SK-N-SH (cell line): ENCODE results near the gene CHST6. TPM values are rescaled to one million over a fixed set of nuclear protein-coding genes. Genes with fewer than 3 reads are reported as not detected.

Experiments used
- CTCF ChIA-PET: fragments of 300-600, 350-600 bp; formaldehyde crosslinking; extraction: SDS; loops from one replicate; lab custom pipeline; 2021; lab: Yijun Ruan, JAX
- POLR2A ChIA-PET: fragments of 350-600 bp; sonication (Branson Sonifier 250); formaldehyde crosslinking; extraction: SDS; loops from one replicate; lab custom pipeline; 2020; ENCODE audit warnings: antibody characterized with exemption, inconsistent platforms; lab: Yijun Ruan, JAX
- DNase-seq: peaks from one replicate; pipeline ENCODE4 v3.0.0; 2012
- H2AFZ ChIP-seq: fragments of 200-600 bp; sonication (generic); 2 replicates; pipeline ENCODE4 v1.8.1; 2016; ENCODE audit warnings: antibody characterized with exemption, mild to moderate bottlenecking, low read depth
- H3F3A ChIP-seq: fragments of 200-600 bp; sonication (generic); replicated peaks from 2 replicates; pipeline ENCODE3; 2016; ENCODE audit warnings: antibody characterized with exemption, mild to moderate bottlenecking; ENCODE audit not compliant: insufficient read depth
- H3K27ac ChIP-seq, 2 experiments: fragments of 200-500 bp in 1 of 2; fragments of 200-600 bp in 1 of 2; sonication (Bioruptor generic) in 1 of 2; sonication (generic), shearing (Covaris generic) in 1 of 2; 2 replicates each; pipeline versions ENCODE4 v1.5.1 to v1.6.1; 2014 to 2016; ENCODE audit warnings: low read depth in 2 of 2, inconsistent platforms in 1 of 2, low read length in 1 of 2, mild to moderate bottlenecking in 1 of 2, mixed read lengths in 1 of 2
- H3K27me3 ChIP-seq: fragments of 200-600 bp; sonication (generic), shearing (Covaris generic); 2 replicates; pipeline ENCODE4 v1.6.1; 2016; ENCODE audit warnings: mixed run types; ENCODE audit not compliant: insufficient read depth
- H3K36me3 ChIP-seq, 2 experiments: fragments of 200-500 bp in 1 of 2; fragments of 200-600 bp in 1 of 2; sonication (Bioruptor generic) in 1 of 2; sonication (generic) in 1 of 2; replicated peaks in 1 of 2; 2 replicates each; pipeline versions ENCODE3 to v1.5.1; 2014 to 2016; ENCODE audit warnings: low read length in 1 of 2, mild to moderate bottlenecking in 1 of 2; ENCODE audit not compliant: insufficient read depth in 2 of 2, control insufficient read depth in 1 of 2
- H3K4me1 ChIP-seq, 2 experiments: fragments of 200-500 bp in 1 of 2; fragments of 200-600 bp in 1 of 2; sonication (Bioruptor generic) in 1 of 2; sonication (generic), shearing (Covaris generic) in 1 of 2; 2 replicates each; pipeline versions ENCODE4 v1.5.1 to v1.6.1; 2014 to 2016; ENCODE audit warnings: low read depth in 1 of 2, low read length in 1 of 2, mixed run types in 1 of 2; ENCODE audit not compliant: insufficient read depth in 2 of 2, control insufficient read depth in 1 of 2
- H3K4me2 ChIP-seq: fragments of 200-600 bp; sonication (generic), shearing (Covaris generic); 2 replicates; pipeline ENCODE4 v1.6.1; 2017; ENCODE audit warnings: mixed run types
- H3K4me3 ChIP-seq, 2 experiments: fragments of 200-500 bp in 1 of 2; fragments of 200-600 bp in 1 of 2; sonication (Bioruptor generic) in 1 of 2; sonication (generic), shearing (Covaris generic) in 1 of 2; 2 replicates each; pipeline versions ENCODE4 v1.5.1 to v1.8.1; 2014 to 2016; ENCODE audit warnings: low read depth in 2 of 2, inconsistent platforms in 1 of 2, low read length in 1 of 2, mild to moderate bottlenecking in 1 of 2, mixed read lengths in 1 of 2, moderate library complexity in 1 of 2
- H3K79me2 ChIP-seq: fragments of 200-600 bp; sonication (generic); 2 replicates; pipeline ENCODE4 v1.8.1; 2017; ENCODE audit warnings: mild to moderate bottlenecking; ENCODE audit not compliant: insufficient read depth
- H3K9ac ChIP-seq: fragments of 200-600 bp; sonication (generic); 2 replicates; pipeline ENCODE4 v1.6.1; 2017; ENCODE audit warnings: mixed run types
- H3K9me2 ChIP-seq: fragments of 200-600 bp; sonication (generic); 2 replicates; pipeline ENCODE4 v1.6.1; 2017; ENCODE audit warnings: mixed run types
- H3K9me3 ChIP-seq: fragments of 200-600 bp; sonication (generic); 2 replicates; pipeline ENCODE4 v1.6.1; 2017; ENCODE audit warnings: mixed run types, mild to moderate bottlenecking, moderate library complexity
- H4K20me1 ChIP-seq: fragments of 200-600 bp; sonication (generic); 2 replicates; pipeline ENCODE4 v1.6.1; 2017; ENCODE audit warnings: mild to moderate bottlenecking, mixed run types; ENCODE audit not compliant: insufficient read depth
- EP300 ChIP-seq, 2 experiments: IDR thresholded peaks; 2 replicates each; pipeline versions ENCODE4 v1.4.0 to v1.6.1; 2012; ENCODE audit warnings: borderline replicate concordance in 1 of 2, low read depth in 1 of 2, low read length in 1 of 2
- FOSL2 ChIP-seq: IDR thresholded peaks from 2 replicates; pipeline ENCODE4 v1.4.0; 2012; ENCODE audit warnings: low read depth, mild to moderate bottlenecking, moderate library complexity, borderline replicate concordance
- FOXJ3 ChIP-seq: sonication (generic); formaldehyde crosslinking; IDR thresholded peaks from 2 replicates; pipeline ENCODE4 v1.5.1; 2020; ENCODE audit warnings: mild to moderate bottlenecking, missing genetic modification reagents
- FOXM1 ChIP-seq: IDR thresholded peaks from 2 replicates; pipeline ENCODE4 v1.4.0; 2012; ENCODE audit warnings: low read depth, mild to moderate bottlenecking
- GABPA ChIP-seq: IDR thresholded peaks from 2 replicates; pipeline ENCODE4 v1.4.0; 2012; ENCODE audit warnings: low read depth, mild to moderate bottlenecking
- GATA2 ChIP-seq: sonication (generic); formaldehyde crosslinking; IDR thresholded peaks from 2 replicates; pipeline ENCODE4 v1.5.0; 2020; ENCODE audit warnings: mild to moderate bottlenecking, missing genetic modification reagents
- JUND ChIP-seq: IDR thresholded peaks from 2 replicates; pipeline ENCODE4 v1.4.0; 2012
- MEF2A ChIP-seq: IDR thresholded peaks from 2 replicates; pipeline ENCODE4 v1.4.0; 2012; ENCODE audit warnings: low read depth, borderline replicate concordance
- NFIC ChIP-seq: IDR thresholded peaks from 2 replicates; pipeline ENCODE4 v1.4.0; 2012; ENCODE audit warnings: borderline replicate concordance
- RAD21 ChIP-seq: IDR thresholded peaks from 2 replicates; pipeline ENCODE4 v1.6.1; 2012; ENCODE audit warnings: mild to moderate bottlenecking, low read length
- RCOR1 ChIP-seq: fragments of 150-350 bp; IDR thresholded peaks from 2 replicates; pipeline ENCODE4 v1.6.1; 2017; ENCODE audit warnings: antibody characterized with exemption, low read length
- RFX5 ChIP-seq: IDR thresholded peaks from 2 replicates; pipeline ENCODE4 v1.6.1; 2012; ENCODE audit warnings: mild to moderate bottlenecking, improper control_type of control experiment, low read length
- RXRA ChIP-seq: IDR thresholded peaks from 2 replicates; pipeline ENCODE4 v1.4.0; 2012; ENCODE audit warnings: low read depth, mild to moderate bottlenecking, borderline replicate concordance
- SIN3A ChIP-seq: IDR thresholded peaks from 2 replicates; pipeline ENCODE4 v1.6.1; 2012; ENCODE audit warnings: low read depth, mild to moderate bottlenecking, low read length, moderate library complexity, borderline replicate concordance
- SMC3 ChIP-seq: IDR thresholded peaks from 2 replicates; pipeline ENCODE4 v1.6.1; 2012; ENCODE audit warnings: low read depth, low read length, improper control_type of control experiment
- TCF12 ChIP-seq: IDR thresholded peaks from 2 replicates; pipeline ENCODE4 v1.4.0; 2012
- TEAD4 ChIP-seq: IDR thresholded peaks from 2 replicates; pipeline ENCODE4 v1.4.0; 2012; ENCODE audit warnings: mild to moderate bottlenecking, borderline replicate concordance; ENCODE audit not compliant: insufficient read depth
- YY1 ChIP-seq: IDR thresholded peaks from 2 replicates; pipeline ENCODE4 v1.4.0; 2012; ENCODE audit warnings: low read depth, mild to moderate bottlenecking
- WGBS: methylation state at CpG from one replicate; pipeline ENCODE4 v1.1.6; 2017; ENCODE audit warnings: low lambda C conversion rate; 5-methylcytosine and 5-hydroxymethylcytosine counted together
- polyA plus RNA-seq, 3 experiments: library from polyadenylated mRNA; depleted of rRNA; stranded (reverse); fragments of >200 nt; gene quantifications; 2 replicates each; pipeline ENCODE4 v1.2.3, GENCODE V29; 2012
- TF ChIP-seq, protein P1 (sequence below): IDR thresholded peaks from 2 replicates; pipeline ENCODE4 v1.4.0; 2012; ENCODE audit warnings: low read depth
- TF ChIP-seq, protein P2 (sequence below): IDR thresholded peaks from 2 replicates; pipeline ENCODE4 v1.6.1; 2012; ENCODE audit warnings: mild to moderate bottlenecking, low read depth, low read length, moderate library complexity
- TF ChIP-seq, protein P3 (sequence below): IDR thresholded peaks from 2 replicates; pipeline ENCODE4; 2012
- TF ChIP-seq, protein P4 (sequence below): fragments of 150-350 bp; IDR thresholded peaks from 2 replicates; pipeline ENCODE4 v1.6.1; 2017; ENCODE audit warnings: antibody characterized with exemption, low read length, low read depth, borderline replicate concordance

Gene CHST6
- polyA plus RNA-seq, 1 of the 3 experiments (the other 2 are of a cell fraction): 0.30 TPM

DNA sequence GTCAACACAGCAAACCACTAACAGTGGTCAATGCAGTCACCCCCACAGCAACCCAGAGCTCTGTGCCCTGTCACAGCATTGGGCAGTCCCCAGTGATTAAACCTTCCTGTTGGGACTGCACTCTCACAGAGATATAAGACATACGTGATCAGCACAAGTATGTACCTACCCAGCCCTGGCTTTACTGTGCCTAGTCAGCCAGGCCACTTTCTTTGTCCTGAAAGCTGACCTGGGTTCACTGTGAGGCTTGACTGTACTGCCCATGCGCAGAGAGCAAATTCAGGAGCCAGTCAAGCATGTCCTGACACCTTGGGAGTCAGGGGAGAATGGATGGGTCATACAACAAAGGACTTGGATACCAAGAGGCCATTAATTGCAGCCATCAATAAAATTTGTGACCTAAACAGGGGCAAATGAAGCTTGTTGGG, 19.8 kb downstream of the CHST6 start:
- CTCF ChIA-PET: interaction anchor here (0.8 to 1.4 kb wide), 3 partner anchors 10 to 42 kb away, joined by 4 to 6 read pairs (median 4); partner anchors contain the start of gene CFDP1
- H3K4me1 ChIP-seq: peaks cover 0 to 3% of the 10 kb centered on the region in 2 experiments; a peak in 1 of 4 replicates
- no peaks in the 10 kb centered on the region for H4K20me1 ChIP-seq
- 71% methylated on average over 1 of the region's 2 CpGs for WGBS
- DNase-seq: no peak
- no peaks in the 10 kb centered on the region for H3K9me3 ChIP-seq
- POLR2A ChIA-PET: no interaction called here
- H2AFZ ChIP-seq: no peak overlapping the region
- no peaks in the 10 kb centered on the region for H3K36me3 ChIP-seq
- H3K4me2 ChIP-seq: no peak overlapping the region
- H3K9me2 ChIP-seq: no peaks in the 10 kb centered on the region
- no peaks in the 10 kb centered on the region for H3F3A ChIP-seq
- no peak overlapping the region for H3K4me3 ChIP-seq
- H3K27ac ChIP-seq: no peak overlapping the region
- H3K79me2 ChIP-seq: no peaks in the 10 kb centered on the region
- no peaks in the 10 kb centered on the region for H3K27me3 ChIP-seq
- no peak overlapping the region for H3K9ac ChIP-seq
- no peak for TF ChIP-seq GABPA
- no peak for TF ChIP-seq RFX5
- no peak for TF ChIP-seq SMC3
- no peak for TF ChIP-seq NFIC
- TF ChIP-seq RCOR1: no peak
- TF ChIP-seq, protein P1, sequence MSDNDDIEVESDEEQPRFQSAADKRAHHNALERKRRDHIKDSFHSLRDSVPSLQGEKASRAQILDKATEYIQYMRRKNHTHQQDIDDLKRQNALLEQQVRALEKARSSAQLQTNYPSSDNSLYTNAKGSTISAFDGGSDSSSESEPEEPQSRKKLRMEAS: no peak
- no peak for TF ChIP-seq TEAD4
- no peak for TF ChIP-seq RAD21

DNA sequence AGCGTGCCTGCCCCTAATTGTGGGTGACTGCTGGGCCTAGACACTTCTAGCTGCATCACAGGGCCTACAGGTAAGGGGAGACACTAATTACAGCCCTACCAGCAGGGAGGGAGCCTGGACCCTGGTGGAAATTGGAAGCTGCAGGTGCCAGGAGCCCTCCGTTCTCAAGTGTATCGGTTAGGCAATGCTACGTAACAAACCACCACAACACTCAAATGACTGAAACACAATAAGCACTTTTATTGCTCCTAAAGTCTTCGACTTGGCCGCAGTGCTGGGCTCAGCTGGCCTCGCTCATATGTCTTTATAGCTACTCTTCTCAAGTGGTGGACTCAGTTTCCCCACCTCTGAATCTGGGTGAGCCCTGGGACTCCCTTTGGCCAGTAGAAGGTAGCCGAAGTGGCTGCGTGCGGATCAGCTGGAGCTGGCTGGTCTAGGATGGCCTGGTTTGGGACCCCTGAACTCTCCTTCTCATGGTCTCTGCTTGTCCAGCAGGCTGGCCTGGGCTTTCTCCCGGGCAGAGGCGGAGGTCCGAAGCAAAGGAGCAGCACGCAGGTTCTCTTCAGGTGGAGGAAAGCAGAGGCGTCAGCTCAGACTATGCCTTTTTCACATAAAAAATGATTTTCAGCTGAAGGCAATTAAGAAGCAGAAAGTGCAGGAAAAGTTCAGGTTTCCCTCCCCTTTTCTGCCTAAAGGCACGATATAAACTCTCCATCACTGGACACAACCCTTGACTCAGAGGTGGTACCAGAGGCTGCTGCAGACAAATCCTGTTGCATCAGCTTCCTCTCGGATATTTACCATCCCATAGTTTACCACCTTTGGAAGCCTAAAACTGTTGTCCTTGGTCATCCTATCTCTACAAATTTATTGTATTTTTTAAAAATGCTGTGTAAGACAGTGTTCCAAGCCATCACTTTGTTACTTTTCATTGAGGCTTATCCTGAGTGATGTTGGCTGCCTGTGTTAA, 22.0 kb downstream of the CHST6 start:
- no peaks in the 10 kb centered on the region for H3K9me3 ChIP-seq
- POLR2A ChIA-PET: no interaction called here
- H3K27me3 ChIP-seq: no peaks in the 10 kb centered on the region
- no peak overlapping the region for H2AFZ ChIP-seq
- H3K9ac ChIP-seq: no peak overlapping the region
- no peak for DNase-seq
- H3K4me3 ChIP-seq: no peak overlapping the region
- no peaks in the 10 kb centered on the region for H3K36me3 ChIP-seq
- CTCF ChIA-PET: interaction anchor here (0.9 to 5.4 kb wide), 19 partner anchors 8 to 290 kb away, joined by 3 to 40 read pairs (median 7); partner anchors contain the start of genes ADAT1, CHST6, GABARAPL2 and TMEM170A
- 90% methylated on average over 13 of the region's 17 CpGs for WGBS
- H4K20me1 ChIP-seq: no peaks in the 10 kb centered on the region
- H3F3A ChIP-seq: no peaks in the 10 kb centered on the region
- no peak overlapping the region for H3K4me2 ChIP-seq
- no peaks in the 10 kb centered on the region for H3K9me2 ChIP-seq
- no peak overlapping the region for H3K27ac ChIP-seq
- H3K4me1 ChIP-seq: peaks cover 0 to 3% of the 10 kb centered on the region in 2 experiments; a peak in 1 of 4 replicates
- H3K79me2 ChIP-seq: no peaks in the 10 kb centered on the region
- TF ChIP-seq MEF2A (no peak), GABPA (no peak), JUND (no peak), TCF12 (no peak), SIN3A (no peak), FOXM1 (no peak), RFX5 (no peak), FOSL2 (no peak), GATA2 (CRISPR knock-in tag) (no peak), RXRA (no peak), RAD21 (no peak), YY1 (no peak), FOXJ3 (CRISPR knock-in tag) (no peak), SMC3 (no peak), EP300 (IDR thresholded peaks at IDR 0.05; ENCODE audit: borderline replicate concordance in 1 of 2, low read depth in 1 of 2, low read length in 1 of 2) (no peak)
- TF ChIP-seq, protein P2, sequence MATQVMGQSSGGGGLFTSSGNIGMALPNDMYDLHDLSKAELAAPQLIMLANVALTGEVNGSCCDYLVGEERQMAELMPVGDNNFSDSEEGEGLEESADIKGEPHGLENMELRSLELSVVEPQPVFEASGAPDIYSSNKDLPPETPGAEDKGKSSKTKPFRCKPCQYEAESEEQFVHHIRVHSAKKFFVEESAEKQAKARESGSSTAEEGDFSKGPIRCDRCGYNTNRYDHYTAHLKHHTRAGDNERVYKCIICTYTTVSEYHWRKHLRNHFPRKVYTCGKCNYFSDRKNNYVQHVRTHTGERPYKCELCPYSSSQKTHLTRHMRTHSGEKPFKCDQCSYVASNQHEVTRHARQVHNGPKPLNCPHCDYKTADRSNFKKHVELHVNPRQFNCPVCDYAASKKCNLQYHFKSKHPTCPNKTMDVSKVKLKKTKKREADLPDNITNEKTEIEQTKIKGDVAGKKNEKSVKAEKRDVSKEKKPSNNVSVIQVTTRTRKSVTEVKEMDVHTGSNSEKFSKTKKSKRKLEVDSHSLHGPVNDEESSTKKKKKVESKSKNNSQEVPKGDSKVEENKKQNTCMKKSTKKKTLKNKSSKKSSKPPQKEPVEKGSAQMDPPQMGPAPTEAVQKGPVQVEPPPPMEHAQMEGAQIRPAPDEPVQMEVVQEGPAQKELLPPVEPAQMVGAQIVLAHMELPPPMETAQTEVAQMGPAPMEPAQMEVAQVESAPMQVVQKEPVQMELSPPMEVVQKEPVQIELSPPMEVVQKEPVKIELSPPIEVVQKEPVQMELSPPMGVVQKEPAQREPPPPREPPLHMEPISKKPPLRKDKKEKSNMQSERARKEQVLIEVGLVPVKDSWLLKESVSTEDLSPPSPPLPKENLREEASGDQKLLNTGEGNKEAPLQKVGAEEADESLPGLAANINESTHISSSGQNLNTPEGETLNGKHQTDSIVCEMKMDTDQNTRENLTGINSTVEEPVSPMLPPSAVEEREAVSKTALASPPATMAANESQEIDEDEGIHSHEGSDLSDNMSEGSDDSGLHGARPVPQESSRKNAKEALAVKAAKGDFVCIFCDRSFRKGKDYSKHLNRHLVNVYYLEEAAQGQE: no peak
- TF ChIP-seq, protein P3, sequence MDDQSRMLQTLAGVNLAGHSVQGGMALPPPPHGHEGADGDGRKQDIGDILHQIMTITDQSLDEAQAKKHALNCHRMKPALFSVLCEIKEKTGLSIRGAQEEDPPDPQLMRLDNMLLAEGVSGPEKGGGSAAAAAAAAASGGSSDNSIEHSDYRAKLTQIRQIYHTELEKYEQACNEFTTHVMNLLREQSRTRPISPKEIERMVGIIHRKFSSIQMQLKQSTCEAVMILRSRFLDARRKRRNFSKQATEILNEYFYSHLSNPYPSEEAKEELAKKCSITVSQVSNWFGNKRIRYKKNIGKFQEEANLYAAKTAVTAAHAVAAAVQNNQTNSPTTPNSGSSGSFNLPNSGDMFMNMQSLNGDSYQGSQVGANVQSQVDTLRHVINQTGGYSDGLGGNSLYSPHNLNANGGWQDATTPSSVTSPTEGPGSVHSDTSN: no peak
- TF ChIP-seq, protein P4, sequence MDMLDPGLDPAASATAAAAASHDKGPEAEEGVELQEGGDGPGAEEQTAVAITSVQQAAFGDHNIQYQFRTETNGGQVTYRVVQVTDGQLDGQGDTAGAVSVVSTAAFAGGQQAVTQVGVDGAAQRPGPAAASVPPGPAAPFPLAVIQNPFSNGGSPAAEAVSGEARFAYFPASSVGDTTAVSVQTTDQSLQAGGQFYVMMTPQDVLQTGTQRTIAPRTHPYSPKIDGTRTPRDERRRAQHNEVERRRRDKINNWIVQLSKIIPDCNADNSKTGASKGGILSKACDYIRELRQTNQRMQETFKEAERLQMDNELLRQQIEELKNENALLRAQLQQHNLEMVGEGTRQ: no peak
